K562 (cell line): ENCODE measurements around the gene DEDD. TPM values are rescaled to one million over a fixed set of nuclear protein-coding genes. Genes with fewer than 3 reads are reported as not detected.
A peak's percentile ranks its signal among the peaks of the same experiment; 100 is the strongest.

ENCODE experiments used
- ARNT ChIP-seq, 2 experiments: fragments of 450-650 bp; IDR thresholded peaks; 2 replicates each; pipeline ENCODE4 v1.6.1; 2016; ENCODE audit warnings: mild to moderate bottlenecking in 1 of 2
- CBX3 ChIP-seq, 2 experiments: IDR thresholded peaks; 1 replicate in 1 of 2; 2 replicates in 1 of 2; pipeline ENCODE4 v1.6.1; 2012; ENCODE audit warnings: inconsistent platforms in 2 of 2, low read length in 2 of 2, borderline replicate concordance in 1 of 2, control low read depth in 1 of 2
- CHD1 ChIP-seq: fragments of 200-600 bp; sonication (generic); IDR thresholded peaks from one replicate; pipeline ENCODE4 v1.6.1; 2012; ENCODE audit warnings: mild to moderate bottlenecking, moderate library complexity, low read length, inconsistent platforms
- CUX1 ChIP-seq: fragments of 200-800 bp; sonication (Bioruptor generic); IDR thresholded peaks from 2 replicates; pipeline ENCODE4 v1.6.1; 2016; ENCODE audit warnings: missing genetic modification characterization, missing compliant biosample characterization
- FIP1L1 ChIP-seq: fragments of 200-400 bp; formaldehyde crosslinking; IDR thresholded peaks from 2 replicates; pipeline ENCODE4 v1.6.1; 2018; ENCODE audit warnings: mild to moderate bottlenecking, low read depth, low read length; ENCODE audit not compliant: poor library complexity, severe bottlenecking
- GABPA ChIP-seq: fragments of 200-800 bp; sonication (Bioruptor generic); conservative IDR thresholded peaks from 2 replicates; pipeline ENCODE4 v1.6.1; 2016; ENCODE audit warnings: low read depth, missing genetic modification characterization, missing compliant biosample characterization
- HLTF ChIP-seq: fragments of 450-650 bp; IDR thresholded peaks from 2 replicates; pipeline ENCODE4 v1.6.1; 2016
- HOMEZ ChIP-seq: fragments of 250-450 bp; sonication (Bioruptor Pico); IDR thresholded peaks from 2 replicates; pipeline ENCODE4 v1.4.0; 2020; ENCODE audit warnings: mild to moderate bottlenecking, moderate library complexity
- MBD1 ChIP-seq: fragments of 250-450 bp; sonication (Bioruptor Pico); IDR thresholded peaks from 2 replicates; pipeline ENCODE4 v1.8.0; 2022; ENCODE audit warnings: inconsistent platforms
- PKNOX1 ChIP-seq: fragments of 450-650 bp; IDR thresholded peaks from 2 replicates; pipeline ENCODE4 v1.6.1; 2016
- RAD51 ChIP-seq: fragments of 450-650 bp; IDR thresholded peaks from 2 replicates; pipeline ENCODE4 v1.7.1; 2016; ENCODE audit warnings: low read depth, mild to moderate bottlenecking, borderline replicate concordance
- SNIP1 ChIP-seq: fragments of 450-650 bp; IDR thresholded peaks from 2 replicates; pipeline ENCODE4 v1.7.1; 2017; ENCODE audit warnings: low read depth, mild to moderate bottlenecking
- SP1 ChIP-seq: sonication (generic); formaldehyde crosslinking; IDR thresholded peaks from 2 replicates; pipeline ENCODE4 v1.8.1; 2022; ENCODE audit warnings: mild to moderate bottlenecking, missing genetic modification reagents
- TARDBP ChIP-seq: fragments of 450-650 bp; IDR thresholded peaks from 2 replicates; pipeline ENCODE4 v1.6.1; 2016
- ZNF121 ChIP-seq: sonication (generic); formaldehyde crosslinking; conservative IDR thresholded peaks from 2 replicates; pipeline ENCODE4 v1.8.0; 2022; ENCODE audit warnings: missing genetic modification reagents
- ZNF175 ChIP-seq: fragments of 200-800 bp; sonication (Bioruptor generic); IDR thresholded peaks from 2 replicates; pipeline ENCODE4 v1.6.1; 2016; ENCODE audit warnings: low read depth, mild to moderate bottlenecking, missing genetic modification characterization, missing compliant biosample characterization
- ZNF511 ChIP-seq: sonication (generic); formaldehyde crosslinking; IDR thresholded peaks from 2 replicates; pipeline ENCODE4 v1.8.0; 2022; ENCODE audit warnings: mild to moderate bottlenecking, missing genetic modification reagents
- ZSCAN29 ChIP-seq: fragments of 450-650 bp; IDR thresholded peaks from 2 replicates; pipeline ENCODE4 v1.6.1; 2017
- polyA plus RNA-seq, 8 experiments: library from polyadenylated mRNA; depleted of rRNA in 4 of 8; stranded (reverse) in 5 of 8; unstranded in 3 of 8; fragments of >200 nt; fragmentation: Nextera tagmentation in 2 of 8; fragmentation: Illumina TruSeq in 1 of 8; extraction: Ambion mirVana in 2 of 8; extraction: Trizol in 1 of 8; gene quantifications; 2 replicates each; pipeline versions ENCODE4 v1.2.1 to v1.2.3, GENCODE V29; 2011 to 2014; ENCODE audit warnings: inconsistent platforms in 1 of 8, missing spikeins in 1 of 8
- total RNA-seq, 7 experiments: library from RNA; depleted of rRNA in 6 of 7; stranded (reverse); fragments of >200 nt in 6 of 7; fragmentation: Illumina TruSeq in 2 of 7; extraction: Trizol in 2 of 7; gene quantifications; 2 replicates each; pipeline versions ENCODE4 v1.2.1 to v1.2.3, GENCODE V29; 2011 to 2021; ENCODE audit warnings: low replicate concordance in 1 of 7

The DEDD gene
- total and polyA plus RNA-seq, 9 of the 15 experiments (the other 6 are each of a cell fraction or from before 2014, with no cell fraction given), result 11.6 to 41.0 (median 16.8) TPM

GRCh38 chr1:161177936-161178244 is 45.4 kb upstream of the DEDD start (continued):
- TF ChIP-seq HOMEZ (CRISPR knock-in tag) (no peak), ARNT (IDR thresholded peaks at IDR 0.05) (0 out of 4 replicates have a peak, but pooled peaks of 1 of the 2 experiments have one; percentile 42), HLTF (no peak), ZNF175 (CRISPR knock-in tag) (peak; percentile 11; the same call in 1 of the 2 replicates), SP1 (CRISPR knock-in tag) (peak; percentile 12; the same call in 1 of the 2 replicates), RAD51 (0 out of 2 replicates have a peak, but pooled peaks have one; percentile 5), ZNF511 (CRISPR knock-in tag) (no peak), GABPA (tag) (0 out of 2 replicates have a peak, but pooled peaks have one; percentile 27), PKNOX1 (no peak), CHD1 (no peak), TARDBP (no peak), FIP1L1 (no peak), ZNF121 (CRISPR knock-in tag) (no peak), CBX3 (IDR thresholded peaks at IDR 0.05; ENCODE audit: borderline replicate concordance in 1 of 2, low read length in 2 of 2) (no peak), MBD1 (CRISPR knock-in tag) (peak; percentile 67; the same call in 1 of the 2 replicates), CUX1 (CRISPR knock-in tag) (0 out of 2 replicates have a peak, but pooled peaks have one; percentile 38), ZSCAN29 (no peak), SNIP1 (no peak)
